Measurements from ENCODE around the gene TLR8. TPM values are rescaled to one million over a fixed set of nuclear protein-coding genes. Genes with fewer than 3 reads are reported as not detected.

Gene TLR8
- total RNA-seq, 1 donor from 2014 or later = not detected

GRCh38 chrX:12965131-12965940 lies 58.9 kb downstream of the TLR8 start:
- FAIRE-seq (no peak), DNase-seq (ENCODE audit: low read depth) (no peak)
- Histone ChIP-seq H3K4me3 (ENCODE audit: low read depth, low read length) (no peak overlapping the region), H3K27me3 (ENCODE audit: control insufficient read depth, insufficient read depth, low read length) (no peaks in the 10 kb centered on the region), H3K36me3 (ENCODE audit: control insufficient read depth, insufficient read depth, low read length) (no peaks in the 10 kb centered on the region)
- no peak for TF ChIP-seq CTCF (IDR thresholded peaks at IDR 0.05; ENCODE audit: insufficient read depth, low read length, severe bottlenecking)

GRCh38 chrX:12966151-12966550 lies 59.7 kb downstream of the TLR8 start:
- Histone ChIP-seq H3K36me3 (ENCODE audit: control insufficient read depth, insufficient read depth, low read length) (no peaks in the 10 kb centered on the region), H3K4me3 (ENCODE audit: low read depth, low read length) (no peak overlapping the region), H3K27me3 (ENCODE audit: control insufficient read depth, insufficient read depth, low read length) (no peaks in the 10 kb centered on the region)
- no peak for TF ChIP-seq CTCF (IDR thresholded peaks at IDR 0.05; ENCODE audit: insufficient read depth, low read length, severe bottlenecking)
- DNase-seq (ENCODE audit: low read depth) (no peak), FAIRE-seq (no peak)

GRCh38 chrX:12967711-12968465 lies 61.5 kb downstream of the TLR8 start:
- TF ChIP-seq CTCF (IDR thresholded peaks at IDR 0.05; ENCODE audit: insufficient read depth, low read length, severe bottlenecking) = no peak
- Histone ChIP-seq H3K36me3 (ENCODE audit: control insufficient read depth, insufficient read depth, low read length) (no peaks in the 10 kb centered on the region), H3K27me3 (ENCODE audit: control insufficient read depth, insufficient read depth, low read length) (no peaks in the 10 kb centered on the region), H3K4me3 (ENCODE audit: low read depth, low read length) (no peak overlapping the region)
- FAIRE-seq = no peak
- no peak for DNase-seq (ENCODE audit: low read depth)

GRCh38 chrX:12970691-12971202 lies 64.3 kb downstream of the TLR8 start:
- Histone ChIP-seq H3K27me3 (ENCODE audit: control insufficient read depth, insufficient read depth, low read length) (no peaks in the 10 kb centered on the region), H3K4me3 (ENCODE audit: low read depth, low read length) (no peak overlapping the region), H3K36me3 (ENCODE audit: control insufficient read depth, insufficient read depth, low read length) (peaks cover 1% of the 10 kb centered on the region)
- peak; percentile 11 for TF ChIP-seq CTCF (IDR thresholded peaks at IDR 0.05; ENCODE audit: insufficient read depth, low read length, severe bottlenecking)
- FAIRE-seq (no peak), DNase-seq (ENCODE audit: low read depth) (no peak)

- Histone ChIP-seq H3K4me3 (ENCODE audit: low read depth, low read length) (no peak overlapping the region), H3K36me3 (ENCODE audit: control insufficient read depth, insufficient read depth, low read length) (peaks cover 3% of the 10 kb centered on the region), H3K27me3 (ENCODE audit: control insufficient read depth, insufficient read depth, low read length) (no peaks in the 10 kb centered on the region)
- DNase-seq (ENCODE audit: low read depth) (no peak), FAIRE-seq (no peak)
- no peak for TF ChIP-seq CTCF (IDR thresholded peaks at IDR 0.05; ENCODE audit: insufficient read depth, low read length, severe bottlenecking)
These were observed 65.0 kb downstream of the TLR8 start for GRCh38 chrX:12971282-12972003.

Data from bronchial epithelial cell (primary cell).